GM12872 (cell line): ENCODE results near the gene SLC25A40.

Experiments
- CTCF ChIP-seq: IDR thresholded peaks from 3 replicates; pipeline ENCODE4 v1.5.1; 2011; ENCODE audit warnings: low read depth, mild to moderate bottlenecking, low read length, moderate library complexity; ENCODE audit not compliant: insufficient read depth

Gene SLC25A40

GRCh38 chr7:87886875-87887274 lies 10.7 kb upstream of the SLC25A40 start:
- TF ChIP-seq CTCF: no peak

GRCh38 chr7:87885018-87885417 lies 8.9 kb upstream of the SLC25A40 start:
- no peak for TF ChIP-seq CTCF

GRCh38 chr7:87882151-87882937 lies 6.2 kb upstream of the SLC25A40 start:
- no peak for TF ChIP-seq CTCF

- no peak for TF ChIP-seq CTCF
These were observed 2.1 kb upstream of the SLC25A40 start for GRCh38 chr7:87878208-87878735.

GRCh38 chr7:87877366-87878040 lies 1.3 kb upstream of the SLC25A40 start:
- no peak for TF ChIP-seq CTCF

- TF ChIP-seq CTCF: no peak
These were observed 692 bp upstream of the SLC25A40 start for GRCh38 chr7:87876869-87877234.

GRCh38 chr7:87875151-87876039 lies 765 bp downstream of the SLC25A40 start:
- no peak for TF ChIP-seq CTCF
